H1 (cell line): ENCODE data around the gene MOV10L1. TPM values are rescaled to one million over a fixed set of nuclear protein-coding genes. Genes with fewer than 3 reads are reported as not detected.

Experiments used
- CTCF ChIA-PET: fragments of 300-600 bp; sonication (Branson Sonifier 250); formaldehyde crosslinking; loops from one replicate; lab custom pipeline; 2021; ENCODE audit not compliant: partially characterized antibody; lab: Charles Lee
- POLR2A ChIA-PET: fragments of 300-600 bp; sonication (Branson Sonifier 250); formaldehyde crosslinking; loops from one replicate; lab custom pipeline; 2021; ENCODE audit warnings: inconsistent platforms; ENCODE audit not compliant: partially characterized antibody; lab: Charles Lee
- DNase-seq, 2 experiments: peaks; one replicate each; pipeline versions ENCODE4 v3.0.0 to v3.0.0-alpha.2; 2010 to 2022; ENCODE audit warnings: low spot score in 2 of 2, low read depth in 1 of 2, mixed read lengths in 1 of 2
- FAIRE-seq: peaks from 2 replicates; lab custom pipeline; 2011; peaks lifted over from hg19 to GRCh38; lab: Jason Lieb, UNC
- H2AFZ ChIP-seq: 2 replicates; pipeline ENCODE4 v1.8.1; 2012; ENCODE audit warnings: low read length, inconsistent platforms
- H2AK5ac ChIP-seq: 2 replicates; pipeline ENCODE4 v1.6.1; 2013; ENCODE audit warnings: low read depth, low read length
- H2BK120ac ChIP-seq: replicated peaks from 2 replicates; pipeline ENCODE3; 2013; ENCODE audit warnings: low read depth, low read length, inconsistent platforms
- H2BK12ac ChIP-seq: 2 replicates; pipeline ENCODE4 v1.6.1; 2013; ENCODE audit warnings: low read depth, low read length
- H2BK15ac ChIP-seq: 2 replicates; pipeline ENCODE4 v1.6.1; 2013; ENCODE audit warnings: low read length
- H2BK20ac ChIP-seq: 2 replicates; pipeline ENCODE4 v1.6.1; 2013; ENCODE audit warnings: low read length
- H2BK5ac ChIP-seq: 2 replicates; pipeline ENCODE4 v1.6.1; 2013; ENCODE audit warnings: low read depth, low read length
- H3K14ac ChIP-seq: 2 replicates; pipeline ENCODE4 v1.6.1; 2013; ENCODE audit warnings: inconsistent platforms; ENCODE audit not compliant: insufficient read length
- H3K18ac ChIP-seq: 2 replicates; pipeline ENCODE4 v1.6.1; 2013; ENCODE audit warnings: low read length; ENCODE audit errors: extremely low read depth
- H3K23ac ChIP-seq: 2 replicates; pipeline ENCODE4 v1.6.1; 2013; ENCODE audit warnings: inconsistent platforms; ENCODE audit not compliant: insufficient read length
- H3K23me2 ChIP-seq: 2 replicates; pipeline ENCODE4 v1.6.1; 2013; ENCODE audit warnings: low read depth, low read length
- H3K27ac ChIP-seq: 2 replicates; pipeline ENCODE4 v1.6.1; 2011; ENCODE audit warnings: low read depth, low read length, inconsistent platforms
- H3K27me3 ChIP-seq, 4 experiments: replicated peaks in 1 of 4; 1 replicate in 1 of 4; 2 replicates in 3 of 4; pipeline versions ENCODE4 v1.6.1 to v1.8.1; 2011 to 2013; ENCODE audit warnings: low read length in 3 of 4, mild to moderate bottlenecking in 3 of 4, inconsistent platforms in 2 of 4, mixed read lengths in 2 of 4, moderate library complexity in 1 of 4; ENCODE audit not compliant: control insufficient read depth in 3 of 4, insufficient read depth in 3 of 4; ENCODE audit errors: extremely low read depth in 1 of 4
- H3K36me3 ChIP-seq, 4 experiments: 2 replicates each; pipeline versions ENCODE4 v1.6.1 to v1.8.1; 2011 to 2013; ENCODE audit warnings: mild to moderate bottlenecking in 4 of 4, low read length in 3 of 4, moderate library complexity in 2 of 4, control low read depth in 1 of 4, inconsistent platforms in 1 of 4; ENCODE audit not compliant: insufficient read depth in 4 of 4, control insufficient read depth in 2 of 4
- H3K4ac ChIP-seq: replicated peaks from 2 replicates; pipeline ENCODE3; 2013; ENCODE audit warnings: low read length, low read depth, mixed read lengths, inconsistent platforms; ENCODE audit not compliant: insufficient read length
- H3K4me1 ChIP-seq, 4 experiments: replicated peaks in 1 of 4; 1 replicate in 1 of 4; 2 replicates in 3 of 4; pipeline versions ENCODE4 v1.6.1 to v1.8.1; 2011 to 2013; ENCODE audit warnings: low read length in 3 of 4, inconsistent platforms in 2 of 4, mixed read lengths in 1 of 4; ENCODE audit not compliant: insufficient read depth in 4 of 4, control insufficient read depth in 3 of 4
- H3K4me2 ChIP-seq, 2 experiments: 2 replicates each; pipeline versions ENCODE4 v1.6.1 to v1.8.1; 2011 to 2013; ENCODE audit warnings: low read depth in 2 of 2, low read length in 2 of 2, control low read depth in 1 of 2, inconsistent platforms in 1 of 2, mild to moderate bottlenecking in 1 of 2; ENCODE audit not compliant: insufficient read depth in 1 of 2
- H3K4me3 ChIP-seq, 4 experiments: fragments of 200-600, 300-600 bp in 1 of 4; sonication (generic), shearing (Covaris generic), sonication (Bioruptor Twin) in 1 of 4; 2 replicates each; pipeline versions ENCODE4 v1.5.1 to v1.8.1; 2011 to 2016; ENCODE audit warnings: low read length in 4 of 4, low read depth in 3 of 4, control low read depth in 2 of 4, inconsistent platforms in 2 of 4, mild to moderate bottlenecking in 2 of 4, mixed read lengths in 1 of 4, moderate library complexity in 1 of 4; ENCODE audit not compliant: insufficient read depth in 2 of 4; ENCODE audit errors: extremely low read depth in 1 of 4
- H3K56ac ChIP-seq: replicated peaks from 2 replicates; pipeline ENCODE3; 2013; ENCODE audit warnings: low read depth, mild to moderate bottlenecking, mixed read lengths, low read length, inconsistent platforms; ENCODE audit not compliant: insufficient read length
- H3K79me1 ChIP-seq: 2 replicates; pipeline ENCODE4 v1.6.1; 2013; ENCODE audit warnings: low read depth, low read length, control low read depth
- H3K79me2 ChIP-seq, 2 experiments: 2 replicates each; pipeline versions ENCODE4 v1.6.1 to v1.8.1; 2012 to 2013; ENCODE audit warnings: low read length in 2 of 2, mild to moderate bottlenecking in 2 of 2, inconsistent platforms in 1 of 2; ENCODE audit not compliant: insufficient read depth in 2 of 2, control insufficient read depth in 1 of 2
- H3K9ac ChIP-seq, 4 experiments: replicated peaks in 1 of 4; 1 replicate in 1 of 4; 2 replicates in 3 of 4; pipeline versions ENCODE4 v1.6.1 to v1.8.1; 2011 to 2013; ENCODE audit warnings: low read depth in 3 of 4, low read length in 3 of 4, control low read depth in 2 of 4, mild to moderate bottlenecking in 2 of 4, moderate library complexity in 2 of 4, inconsistent platforms in 1 of 4; ENCODE audit errors: extremely low read depth in 1 of 4
- H3K9me3 ChIP-seq, 2 experiments: 2 replicates each; pipeline versions ENCODE4 v1.6.1 to v1.8.1; 2012 to 2013; ENCODE audit warnings: mild to moderate bottlenecking in 2 of 2, moderate library complexity in 2 of 2, control low read depth in 1 of 2, inconsistent platforms in 1 of 2, low read depth in 1 of 2, low read length in 1 of 2, mixed read lengths in 1 of 2; ENCODE audit not compliant: insufficient read depth in 2 of 2
- H4K20me1 ChIP-seq, 2 experiments: replicated peaks in 1 of 2; 2 replicates each; pipeline versions ENCODE3 to v1.8.1; 2011 to 2013; ENCODE audit warnings: inconsistent platforms in 2 of 2, low read length in 2 of 2, mild to moderate bottlenecking in 1 of 2; ENCODE audit not compliant: insufficient read depth in 2 of 2, control insufficient read depth in 1 of 2
- H4K5ac ChIP-seq: 2 replicates; pipeline ENCODE4 v1.6.1; 2013; ENCODE audit warnings: low read length, low read depth, mixed read lengths, inconsistent platforms; ENCODE audit not compliant: insufficient read length
- H4K8ac ChIP-seq: 2 replicates; pipeline ENCODE4 v1.8.0; 2013; ENCODE audit warnings: mild to moderate bottlenecking, moderate library complexity, low read length, inconsistent platforms; ENCODE audit not compliant: insufficient read depth; ENCODE audit errors: extremely low read depth
- H4K91ac ChIP-seq: replicated peaks from 2 replicates; pipeline ENCODE3; 2013; ENCODE audit warnings: low read length, mixed read lengths, inconsistent platforms; ENCODE audit not compliant: insufficient read length
- BACH1 ChIP-seq: IDR thresholded peaks from 2 replicates; pipeline ENCODE4 v1.6.1; 2012; ENCODE audit warnings: low read length, improper control_type of control experiment
- CEBPB ChIP-seq: IDR thresholded peaks from 2 replicates; pipeline ENCODE4 v1.6.1; 2012; ENCODE audit warnings: low read depth, low read length
- SP2 ChIP-seq: IDR thresholded peaks from 2 replicates; pipeline ENCODE4 v1.6.1; 2012; ENCODE audit warnings: mild to moderate bottlenecking, low read length, inconsistent platforms
- TAF1 ChIP-seq: IDR thresholded peaks from 2 replicates; pipeline ENCODE4 v1.6.1; 2011; ENCODE audit warnings: mild to moderate bottlenecking, low read depth, low read length
- WGBS, 2 experiments: shearing (Covaris generic) in 1 of 2; methylation state at CpG; one replicate each; pipeline versions ENCODE4 v1.1.6 to v1.1.7; 2013 to 2015; ENCODE audit warnings: low lambda C conversion rate in 2 of 2, mixed read lengths in 2 of 2, inconsistent platforms in 1 of 2, low coverage in 1 of 2, missing lambda C conversion rate in 1 of 2; ENCODE audit not compliant: insufficient replicate concordance in 2 of 2, insufficient coverage in 1 of 2, insufficient read length in 1 of 2; ENCODE audit errors: extremely low coverage in 1 of 2, missing lambda C conversion rate in 1 of 2; 5-methylcytosine and 5-hydroxymethylcytosine counted together
- polyA plus RNA-seq, 7 experiments: library from polyadenylated mRNA; depleted of rRNA in 3 of 7; stranded (reverse) in 5 of 7; unstranded in 2 of 7; fragments of >200 nt in 5 of 7; fragments of 200-250 nt in 2 of 7; gene quantifications; 1 replicate in 5 of 7; 2 replicates in 1 of 7; 4 replicates in 1 of 7; pipeline versions ENCODE4 v1.2.1 to v1.2.3, GENCODE V29; 2011 to 2013; ENCODE audit warnings: missing spikeins in 2 of 7, mixed read lengths in 2 of 7
- total RNA-seq: library from RNA; stranded (reverse); fragmentation: NEBNext Ultra II Directional; extraction: Animal tissue kit (Norgen Biotek cat#: 25700); gene quantifications from 2 replicates; pipeline ENCODE4 v1.2.1, GENCODE V29; 2021
- TF ChIP-seq, protein P1 (sequence below), 3 experiments: IDR thresholded peaks; 1 replicate in 2 of 3; 2 replicates in 1 of 3; pipeline versions ENCODE4 v1.5.1 to v1.6.1; 2011; ENCODE audit warnings: low read length in 3 of 3, mild to moderate bottlenecking in 3 of 3, inconsistent platforms in 2 of 3, low read depth in 1 of 3, moderate library complexity in 1 of 3; ENCODE audit not compliant: insufficient read depth in 1 of 3; ENCODE audit errors: control extremely low read depth in 1 of 3

Gene MOV10L1
- total and polyA plus RNA-seq, 2 of the 8 experiments (the other 6 are each of a cell fraction or from before 2014, with no cell fraction given), result 0.32 TPM; not detected in 1

GRCh38 chr22:50112151-50113118 lies 22.6 kb downstream of the MOV10L1 start:
- POLR2A ChIA-PET, result interaction anchor here (0.7 kb wide), 1 partner anchor 9 kb away, joined by 3 read pairs; no protein-coding TSS in a partner anchor
- Histone ChIP-seq H3K4ac (no peak overlapping the region), H3K18ac (no peak overlapping the region), H2AK5ac (no peak overlapping the region), H3K4me3 (no peak overlapping the region), H3K9ac (no peak overlapping the region), H3K9me3 (no peaks in the 10 kb centered on the region), H3K23me2 (no peaks in the 10 kb centered on the region), H2BK15ac (no peak overlapping the region), H3K27me3 (no peaks in the 10 kb centered on the region; a peak in 1 of 7 replicates), H3K27ac (no peak overlapping the region), H3K23ac (no peak overlapping the region), H2BK12ac (0 out of 2 replicates have a peak overlapping the region, but pooled peaks have one; percentile 17), H3K4me1 (no peaks in the 10 kb centered on the region), H4K5ac (no peak overlapping the region), H2BK120ac (no peak overlapping the region), H2BK5ac (no peak overlapping the region), H4K8ac (peak overlapping the region; percentile 89), H3K4me2 (no peak overlapping the region), H3K36me3 (no peaks in the 10 kb centered on the region; a peak in 1 of 8 replicates), H3K79me2 (no peaks in the 10 kb centered on the region), H3K79me1 (no peaks in the 10 kb centered on the region), H4K91ac (no peak overlapping the region), H2BK20ac (no peak overlapping the region), H3K14ac (no peak overlapping the region), H3K56ac (no peak overlapping the region), H2AFZ (no peak overlapping the region), H4K20me1 (no peaks in the 10 kb centered on the region)
- DNase-seq (no peak), FAIRE-seq (no peak)
- 91% methylated on average over 28 of the region's 28 CpGs; no CpG with 5 or more reads in 1 of the 2 experiments for WGBS, 2 experiments
- no peak for TF ChIP-seq SP2
- TF ChIP-seq, protein P1, sequence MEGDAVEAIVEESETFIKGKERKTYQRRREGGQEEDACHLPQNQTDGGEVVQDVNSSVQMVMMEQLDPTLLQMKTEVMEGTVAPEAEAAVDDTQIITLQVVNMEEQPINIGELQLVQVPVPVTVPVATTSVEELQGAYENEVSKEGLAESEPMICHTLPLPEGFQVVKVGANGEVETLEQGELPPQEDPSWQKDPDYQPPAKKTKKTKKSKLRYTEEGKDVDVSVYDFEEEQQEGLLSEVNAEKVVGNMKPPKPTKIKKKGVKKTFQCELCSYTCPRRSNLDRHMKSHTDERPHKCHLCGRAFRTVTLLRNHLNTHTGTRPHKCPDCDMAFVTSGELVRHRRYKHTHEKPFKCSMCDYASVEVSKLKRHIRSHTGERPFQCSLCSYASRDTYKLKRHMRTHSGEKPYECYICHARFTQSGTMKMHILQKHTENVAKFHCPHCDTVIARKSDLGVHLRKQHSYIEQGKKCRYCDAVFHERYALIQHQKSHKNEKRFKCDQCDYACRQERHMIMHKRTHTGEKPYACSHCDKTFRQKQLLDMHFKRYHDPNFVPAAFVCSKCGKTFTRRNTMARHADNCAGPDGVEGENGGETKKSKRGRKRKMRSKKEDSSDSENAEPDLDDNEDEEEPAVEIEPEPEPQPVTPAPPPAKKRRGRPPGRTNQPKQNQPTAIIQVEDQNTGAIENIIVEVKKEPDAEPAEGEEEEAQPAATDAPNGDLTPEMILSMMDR (IDR thresholded peaks at IDR 0.05; ENCODE audit: control extremely low read depth in 1 of 3, insufficient read depth in 1 of 3, low read depth in 1 of 3, low read length in 3 of 3), result 0 out of 4 replicates have a peak, but pooled peaks of 1 of the 3 experiments have one; percentile 8
- TF ChIP-seq BACH1, result no peak
- TF ChIP-seq TAF1, result no peak
- no peak for TF ChIP-seq CEBPB
- CTCF ChIA-PET, result interaction anchor here (1.2 to 1.7 kb wide), 4 partner anchors 48 to 133 kb away, joined by 3 to 6 read pairs (median 4); no protein-coding TSS in a partner anchor
